Tibial nerve (tissue), 3 donors: ENCODE data around the gene PLEKHG5.

ENCODE experiments used
- CTCF ChIP-seq, 5 experiments: fragments of 200-600 bp in 3 of 5; fragments of 450-650 bp in 2 of 5; sonication (generic) in 3 of 5; IDR thresholded peaks; one replicate each; pipeline ENCODE4 v1.5.1; 2016 to 2019; ENCODE audit warnings: antibody characterized with exemption in 5 of 5, mild to moderate bottlenecking in 3 of 5, moderate library complexity in 2 of 5
- POLR2A ChIP-seq, 2 donors: fragments of 450-650 bp; IDR thresholded peaks; one replicate each; pipeline ENCODE4 v1.6.1; 2017; ENCODE audit warnings: antibody characterized with exemption in 2 of 2, mild to moderate bottlenecking in 2 of 2, moderate library complexity in 2 of 2

GRCh38 chr1:6495041-6495441 is 3.6 kb upstream of the PLEKHG5 start:
- TF ChIP-seq CTCF (IDR thresholded peaks at IDR 0.05): no peak
- TF ChIP-seq POLR2A (IDR thresholded peaks at IDR 0.05): no peak
